ENCODE results near the gene ADGRG7. TPM values are rescaled to one million over a fixed set of nuclear protein-coding genes. Genes with fewer than 3 reads are reported as not detected.
"Not testable (repeated sequence)": the region's sequence is repeated elsewhere in the genome, so short reads cannot be mapped to it uniquely, and the experiment has no call there.

The ADGRG7 gene
- total RNA-seq, 1 donor from 2014 or later, result not detected

- H3K9me3 Mint-ChIP-seq (ENCODE audit: low read depth), result no peaks in the 10 kb centered on the region
These were observed 47.5 kb downstream of the ADGRG7 start for GRCh38 chr3:100656945-100657344.

GRCh38 chr3:100661294-100661693 lies 51.9 kb downstream of the ADGRG7 start:
- not testable (repeated sequence) for H3K36me3 Mint-ChIP-seq (ENCODE audit: low read depth); H3K4me1 Mint-ChIP-seq (ENCODE audit: low read depth); DNase-seq (ENCODE audit: low spot score); H3K9me3 Mint-ChIP-seq (ENCODE audit: low read depth); H3K4me3 Mint-ChIP-seq (ENCODE audit: unreplicated experiment); H3K27ac Mint-ChIP-seq (ENCODE audit: unreplicated experiment)
- peaks cover 34% of the 10 kb centered on the region for H3K27me3 Mint-ChIP-seq (ENCODE audit: low read depth)

More at GRCh38 chr3:100656945-100657344, 47.5 kb downstream of the ADGRG7 start:
- Mint-ChIP-seq H3K27ac (ENCODE audit: unreplicated experiment) (no peak overlapping the region), H3K4me3 (ENCODE audit: unreplicated experiment) (no peak overlapping the region), H3K27me3 (ENCODE audit: low read depth) (peaks cover 7% of the 10 kb centered on the region), H3K4me1 (ENCODE audit: low read depth) (no peaks in the 10 kb centered on the region), H3K36me3 (ENCODE audit: low read depth) (peaks cover 2% of the 10 kb centered on the region)
- no peak for TF ChIP-seq CTCF (IDR thresholded peaks at IDR 0.05)
- no peak for DNase-seq (ENCODE audit: low spot score)

GRCh38 chr3:100662113-100662823 lies 52.9 kb downstream of the ADGRG7 start:
- Mint-ChIP-seq H3K27me3 (ENCODE audit: low read depth) (peaks cover 34% of the 10 kb centered on the region), H3K36me3 (ENCODE audit: low read depth) (peaks cover 3% of the 10 kb centered on the region), H3K27ac (ENCODE audit: unreplicated experiment) (no peak overlapping the region), H3K9me3 (ENCODE audit: low read depth) (no peaks in the 10 kb centered on the region), H3K4me3 (ENCODE audit: unreplicated experiment) (no peak overlapping the region), H3K4me1 (ENCODE audit: low read depth) (no peaks in the 10 kb centered on the region)
- no peak for TF ChIP-seq CTCF (IDR thresholded peaks at IDR 0.05)
- no peak for DNase-seq (ENCODE audit: low spot score)

- H3K27me3 Mint-ChIP-seq (ENCODE audit: low read depth), result peaks cover 37% of the 10 kb centered on the region
- H3K27ac Mint-ChIP-seq (ENCODE audit: unreplicated experiment), result no peak overlapping the region
- H3K4me3 Mint-ChIP-seq (ENCODE audit: unreplicated experiment), result no peak overlapping the region
- peaks cover 3% of the 10 kb centered on the region for H3K36me3 Mint-ChIP-seq (ENCODE audit: low read depth)
- no peak for TF ChIP-seq CTCF (IDR thresholded peaks at IDR 0.05)
- DNase-seq (ENCODE audit: low spot score), result no peak
- H3K4me1 Mint-ChIP-seq (ENCODE audit: low read depth), result no peaks in the 10 kb centered on the region
- no peaks in the 10 kb centered on the region for H3K9me3 Mint-ChIP-seq (ENCODE audit: low read depth)
These were observed 55.8 kb downstream of the ADGRG7 start for GRCh38 chr3:100665230-100665629.

- H3K36me3 Mint-ChIP-seq (ENCODE audit: low read depth); H3K4me3 Mint-ChIP-seq (ENCODE audit: unreplicated experiment); DNase-seq (ENCODE audit: low spot score); H3K4me1 Mint-ChIP-seq (ENCODE audit: low read depth); H3K27ac Mint-ChIP-seq (ENCODE audit: unreplicated experiment): not testable (repeated sequence)
- H3K9me3 Mint-ChIP-seq (ENCODE audit: low read depth), result peaks cover 12% of the 10 kb centered on the region
- H3K27me3 Mint-ChIP-seq (ENCODE audit: low read depth), result peaks cover 36% of the 10 kb centered on the region
These were observed 57.3 kb downstream of the ADGRG7 start for GRCh38 chr3:100666699-100667098.

GRCh38 chr3:100667316-100667715 lies 57.9 kb downstream of the ADGRG7 start:
- not testable (repeated sequence) for H3K4me3 Mint-ChIP-seq (ENCODE audit: unreplicated experiment); H3K4me1 Mint-ChIP-seq (ENCODE audit: low read depth); H3K27ac Mint-ChIP-seq (ENCODE audit: unreplicated experiment); H3K36me3 Mint-ChIP-seq (ENCODE audit: low read depth); DNase-seq (ENCODE audit: low spot score)
- Mint-ChIP-seq H3K27me3 (ENCODE audit: low read depth) (peaks cover 35% of the 10 kb centered on the region), H3K9me3 (ENCODE audit: low read depth) (peaks cover 17% of the 10 kb centered on the region)

GRCh38 chr3:100670995-100671394 lies 61.6 kb downstream of the ADGRG7 start:
- H3K36me3 Mint-ChIP-seq (ENCODE audit: low read depth), result peaks cover 11% of the 10 kb centered on the region
- DNase-seq (ENCODE audit: low spot score); H3K4me3 Mint-ChIP-seq (ENCODE audit: unreplicated experiment); H3K4me1 Mint-ChIP-seq (ENCODE audit: low read depth); H3K27ac Mint-ChIP-seq (ENCODE audit: unreplicated experiment): not testable (repeated sequence)
- H3K9me3 Mint-ChIP-seq (ENCODE audit: low read depth), result peaks cover 24% of the 10 kb centered on the region
- H3K27me3 Mint-ChIP-seq (ENCODE audit: low read depth), result peaks cover 41% of the 10 kb centered on the region

All from chondrocyte (in vitro differentiated cells).